Measurements from ENCODE around the gene ADAMTS2. TPM values are rescaled to one million over a fixed set of nuclear protein-coding genes. Genes with fewer than 3 reads are reported as not detected.

The ADAMTS2 gene
- total RNA-seq, 1 donor from 2014 or later = 8.2 TPM

DNA sequence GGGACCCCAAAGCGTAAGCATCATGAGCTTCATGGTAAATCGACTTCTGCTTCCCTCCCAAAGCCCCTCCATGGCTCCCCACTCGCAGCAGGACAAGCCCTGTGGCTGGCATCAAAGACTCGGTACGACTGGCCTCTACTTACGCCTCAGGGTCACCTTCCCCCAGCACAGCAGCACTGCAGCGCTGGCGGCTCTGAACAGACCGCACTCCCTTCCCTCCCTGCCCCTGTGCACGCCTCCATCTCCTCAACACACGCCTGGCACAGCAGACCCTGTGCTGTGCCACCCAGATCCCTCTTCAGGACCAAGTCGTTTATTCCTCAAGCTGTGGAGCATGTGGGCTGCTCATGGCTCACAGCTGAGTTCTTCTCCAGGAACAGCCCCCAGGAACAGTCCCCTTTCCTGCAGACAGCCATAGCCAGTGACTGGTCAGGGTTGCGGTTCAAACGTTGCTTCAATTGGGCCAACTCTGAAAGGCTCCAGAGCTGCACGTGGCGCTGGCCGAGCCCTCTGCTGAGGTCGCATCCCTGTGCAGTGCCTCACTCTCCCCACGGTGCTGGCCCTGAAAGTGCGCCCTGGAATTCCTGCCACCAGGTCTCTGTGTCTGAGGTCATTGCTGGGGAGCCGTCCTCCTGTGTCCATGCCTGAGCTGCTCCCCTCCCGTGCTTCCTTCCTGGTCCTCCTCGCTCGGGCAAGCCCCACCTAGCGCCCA lies 197.1 kb downstream of the ADAMTS2 start:
- TF ChIP-seq, protein P1, sequence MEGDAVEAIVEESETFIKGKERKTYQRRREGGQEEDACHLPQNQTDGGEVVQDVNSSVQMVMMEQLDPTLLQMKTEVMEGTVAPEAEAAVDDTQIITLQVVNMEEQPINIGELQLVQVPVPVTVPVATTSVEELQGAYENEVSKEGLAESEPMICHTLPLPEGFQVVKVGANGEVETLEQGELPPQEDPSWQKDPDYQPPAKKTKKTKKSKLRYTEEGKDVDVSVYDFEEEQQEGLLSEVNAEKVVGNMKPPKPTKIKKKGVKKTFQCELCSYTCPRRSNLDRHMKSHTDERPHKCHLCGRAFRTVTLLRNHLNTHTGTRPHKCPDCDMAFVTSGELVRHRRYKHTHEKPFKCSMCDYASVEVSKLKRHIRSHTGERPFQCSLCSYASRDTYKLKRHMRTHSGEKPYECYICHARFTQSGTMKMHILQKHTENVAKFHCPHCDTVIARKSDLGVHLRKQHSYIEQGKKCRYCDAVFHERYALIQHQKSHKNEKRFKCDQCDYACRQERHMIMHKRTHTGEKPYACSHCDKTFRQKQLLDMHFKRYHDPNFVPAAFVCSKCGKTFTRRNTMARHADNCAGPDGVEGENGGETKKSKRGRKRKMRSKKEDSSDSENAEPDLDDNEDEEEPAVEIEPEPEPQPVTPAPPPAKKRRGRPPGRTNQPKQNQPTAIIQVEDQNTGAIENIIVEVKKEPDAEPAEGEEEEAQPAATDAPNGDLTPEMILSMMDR (IDR thresholded peaks at IDR 0.05; ENCODE audit: unreplicated experiment) = no peak
- H3K9me3 Mint-ChIP-seq = peaks cover 4% of the 10 kb centered on the region
- no peaks in the 10 kb centered on the region for H3K36me3 Mint-ChIP-seq
- no peaks in the 10 kb centered on the region for H3K27me3 Mint-ChIP-seq (ENCODE audit: low read depth)
- H3K4me3 Mint-ChIP-seq = no peak overlapping the region
- no peak for DNase-seq (ENCODE audit: low spot score in 2 of 2, unreplicated experiment in 2 of 2)
- peaks cover 3% of the 10 kb centered on the region for H3K4me1 Mint-ChIP-seq
- H3K27ac Mint-ChIP-seq = no peak overlapping the region

DNA sequence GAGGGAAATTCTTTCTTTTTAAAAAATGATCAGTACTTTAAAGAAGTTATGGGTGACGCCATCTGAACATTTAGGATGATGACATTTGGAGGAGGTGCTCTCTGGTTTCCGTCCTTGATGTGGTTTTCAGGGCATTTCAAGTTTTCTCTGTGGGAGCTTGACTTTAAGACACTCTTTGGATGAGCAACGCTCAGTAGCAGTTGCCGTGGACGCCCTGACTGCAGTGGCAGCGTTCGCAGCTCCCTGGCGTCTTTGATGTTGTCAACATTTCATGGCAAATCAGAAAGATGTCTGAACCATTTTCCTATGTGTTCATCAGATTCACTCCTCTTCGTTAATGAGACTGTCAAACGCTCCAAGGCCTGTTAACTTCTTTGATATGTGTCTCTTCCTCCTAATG lies 199.0 kb downstream of the ADAMTS2 start:
- no peak overlapping the region for H3K27ac Mint-ChIP-seq
- H3K4me3 Mint-ChIP-seq = no peak overlapping the region
- H3K4me1 Mint-ChIP-seq = peaks cover 6% of the 10 kb centered on the region
- no peak for DNase-seq (ENCODE audit: low spot score in 2 of 2, unreplicated experiment in 2 of 2)
- no peaks in the 10 kb centered on the region for H3K36me3 Mint-ChIP-seq
- peaks cover 4% of the 10 kb centered on the region for H3K9me3 Mint-ChIP-seq
- TF ChIP-seq, protein P1 (IDR thresholded peaks at IDR 0.05; ENCODE audit: unreplicated experiment) = no peak
- no peaks in the 10 kb centered on the region for H3K27me3 Mint-ChIP-seq (ENCODE audit: low read depth)

DNA sequence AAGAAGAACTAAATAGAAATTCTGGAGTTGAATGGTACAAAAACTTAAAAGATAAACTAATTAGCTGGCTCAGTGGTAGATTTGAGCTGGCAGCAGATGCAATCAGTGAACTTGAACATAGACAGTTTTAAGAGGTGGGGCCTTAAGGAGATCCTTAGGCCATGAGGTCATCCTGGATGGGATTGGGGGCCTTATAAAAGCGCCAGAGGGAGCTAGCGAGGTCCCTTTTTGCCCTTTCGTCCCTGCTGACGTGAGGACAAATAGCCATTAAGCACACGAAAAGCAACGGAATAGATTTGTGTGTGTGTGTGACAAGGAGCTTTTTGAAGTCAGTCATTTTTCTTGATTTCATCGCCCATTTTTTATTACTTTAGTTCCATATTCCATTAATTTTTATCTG lies 201.8 kb downstream of the ADAMTS2 start:
- Mint-ChIP-seq H3K27ac (no peak overlapping the region), H3K4me1 (peaks cover 6% of the 10 kb centered on the region), H3K36me3 (no peaks in the 10 kb centered on the region), H3K4me3 (no peak overlapping the region), H3K9me3 (peaks cover 4% of the 10 kb centered on the region), H3K27me3 (ENCODE audit: low read depth) (no peaks in the 10 kb centered on the region)
- DNase-seq (ENCODE audit: low spot score in 2 of 2, unreplicated experiment in 2 of 2) = no peak
- TF ChIP-seq, protein P1 (IDR thresholded peaks at IDR 0.05; ENCODE audit: unreplicated experiment) = no peak

DNA sequence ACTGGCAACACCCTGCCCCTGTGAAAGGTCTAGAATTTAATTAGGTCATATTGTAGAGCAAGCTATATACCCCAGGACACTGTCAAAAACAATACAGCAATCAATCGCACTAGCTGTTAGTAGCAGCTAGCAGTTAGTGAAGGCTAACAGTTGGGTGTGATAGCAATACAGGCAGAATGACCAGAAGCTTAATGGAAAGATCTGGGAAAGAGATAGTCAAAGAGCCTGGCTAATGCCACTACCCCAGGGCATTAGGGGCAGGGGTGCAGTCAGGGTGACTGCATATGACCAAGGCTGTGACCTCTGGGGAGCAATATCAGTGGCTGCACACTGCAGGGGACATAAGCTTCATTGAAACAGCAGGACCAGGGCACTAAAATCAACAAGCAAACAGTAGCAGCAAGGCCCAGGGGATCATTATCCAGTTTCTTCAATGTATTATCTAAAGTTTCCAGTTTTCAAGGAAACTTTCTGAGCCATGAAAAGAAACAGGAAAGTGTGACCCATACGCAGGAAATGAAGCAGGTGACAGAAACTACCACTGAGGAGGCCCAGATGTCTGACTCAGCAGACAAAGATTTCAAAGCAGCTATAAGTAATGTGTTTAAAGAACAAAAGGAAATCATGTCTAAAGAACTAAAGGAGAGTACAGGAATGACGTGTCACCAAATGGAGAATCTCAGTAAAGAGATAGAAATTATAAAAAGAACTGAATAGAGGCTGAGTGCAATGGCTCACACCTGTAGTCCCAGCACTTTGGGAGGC lies 202.6 kb downstream of the ADAMTS2 start:
- TF ChIP-seq, protein P1 (IDR thresholded peaks at IDR 0.05; ENCODE audit: unreplicated experiment) = no peak
- Mint-ChIP-seq H3K27ac (peak overlapping the region; percentile 2), H3K4me3 (no peak overlapping the region), H3K9me3 (peaks cover 4% of the 10 kb centered on the region), H3K36me3 (no peaks in the 10 kb centered on the region), H3K27me3 (ENCODE audit: low read depth) (no peaks in the 10 kb centered on the region), H3K4me1 (peaks cover 6% of the 10 kb centered on the region)
- no peak for DNase-seq (ENCODE audit: low spot score in 2 of 2, unreplicated experiment in 2 of 2)

DNA sequence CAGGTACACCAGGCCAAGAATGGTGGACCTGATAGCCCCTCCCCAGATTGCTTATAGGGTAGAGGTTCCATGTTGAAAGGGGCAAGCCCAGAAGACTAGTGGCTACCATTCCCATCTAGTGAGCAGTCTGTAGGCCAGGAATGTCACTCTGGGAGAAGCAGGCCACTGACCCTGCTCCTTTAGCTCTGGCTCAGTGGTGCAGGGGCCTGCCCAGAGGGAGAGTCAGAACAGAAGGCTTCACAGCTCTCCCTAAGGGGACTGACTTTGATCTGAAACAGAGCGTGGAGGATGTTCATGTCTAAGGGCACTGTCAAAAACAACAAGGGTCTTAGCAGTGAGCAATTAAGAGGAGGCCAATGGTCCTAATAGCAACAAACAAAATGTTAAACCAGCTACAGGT lies 203.4 kb downstream of the ADAMTS2 start:
- no peak for DNase-seq (ENCODE audit: low spot score in 2 of 2, unreplicated experiment in 2 of 2)
- Mint-ChIP-seq H3K36me3 (no peaks in the 10 kb centered on the region), H3K9me3 (peaks cover 4% of the 10 kb centered on the region), H3K4me3 (no peak overlapping the region), H3K27me3 (ENCODE audit: low read depth) (no peaks in the 10 kb centered on the region), H3K27ac (no peak overlapping the region), H3K4me1 (peaks cover 3% of the 10 kb centered on the region)
- TF ChIP-seq, protein P1 (IDR thresholded peaks at IDR 0.05; ENCODE audit: unreplicated experiment) = no peak
